Liver (tissue), 9 donors: ENCODE data around the gene SLC6A18. TPM values are rescaled to one million over a fixed set of nuclear protein-coding genes. Genes with fewer than 3 reads are reported as not detected.

ENCODE experiments used
- DNase-seq: peaks from one replicate; pipeline ENCODE4 v3.0.0-alpha.2; 2017; ENCODE audit warnings: low spot score
- H3K27ac ChIP-seq, 2 donors: one replicate each; pipeline ENCODE4 v1.7.0; 2013; ENCODE audit warnings: inconsistent platforms in 2 of 2, low read length in 2 of 2, control low read depth in 1 of 2, low read depth in 1 of 2, mild to moderate bottlenecking in 1 of 2
- H3K27me3 ChIP-seq, 4 donors: one replicate each; pipeline versions ENCODE4 v1.6.1 to v1.7.0; 2013; ENCODE audit warnings: low read length in 3 of 4, inconsistent platforms in 1 of 4, mild to moderate bottlenecking in 1 of 4, moderate library complexity in 1 of 4; ENCODE audit not compliant: control insufficient read depth in 4 of 4, insufficient read depth in 4 of 4
- H3K36me3 ChIP-seq, 4 donors: one replicate each; pipeline versions ENCODE4 v1.6.1 to v1.7.0; 2013; ENCODE audit warnings: low read length in 3 of 4, mild to moderate bottlenecking in 3 of 4, low read depth in 1 of 4, moderate library complexity in 1 of 4; ENCODE audit not compliant: control insufficient read depth in 4 of 4, insufficient read depth in 3 of 4
- H3K4me1 ChIP-seq, 4 donors: one replicate each; pipeline versions ENCODE4 v1.6.1 to v1.7.0; 2013; ENCODE audit warnings: low read length in 3 of 4, mild to moderate bottlenecking in 3 of 4, moderate library complexity in 1 of 4; ENCODE audit not compliant: control insufficient read depth in 4 of 4, insufficient read depth in 4 of 4
- H3K4me3 ChIP-seq, 3 donors: one replicate each; pipeline versions ENCODE4 v1.6.1 to v1.7.0; 2013; ENCODE audit warnings: low read length in 3 of 3, control low read depth in 1 of 3, low read depth in 1 of 3, mild to moderate bottlenecking in 1 of 3
- H3K9ac ChIP-seq, 2 donors: one replicate each; pipeline ENCODE4 v1.7.0; 2013; ENCODE audit warnings: low read length in 2 of 2, mild to moderate bottlenecking in 2 of 2, moderate library complexity in 2 of 2, control low read depth in 1 of 2, low read depth in 1 of 2
- H3K9me3 ChIP-seq, 4 donors: one replicate each; pipeline versions ENCODE4 v1.6.1 to v1.7.0; 2013; ENCODE audit warnings: low read length in 3 of 4; ENCODE audit not compliant: control insufficient read depth in 4 of 4
- ATF3 ChIP-seq: IDR thresholded peaks from 2 replicates; pipeline ENCODE4 v1.6.1; 2016; ENCODE audit warnings: antibody characterized with exemption
- CTCF ChIP-seq: fragments of 150-350 bp; IDR thresholded peaks from 2 replicates; pipeline ENCODE4 v1.5.1; 2017; ENCODE audit warnings: improper control_type of control experiment, low read depth, low read length; ENCODE audit not compliant: missing input control
- EGR1 ChIP-seq, 2 donors: IDR thresholded peaks; 2 replicates each; pipeline ENCODE4 v1.6.1; 2016 to 2018; ENCODE audit warnings: antibody characterized with exemption in 2 of 2, low read depth in 2 of 2
- FOXA1 ChIP-seq: IDR thresholded peaks from 2 replicates; pipeline ENCODE4 v1.6.1; 2016; ENCODE audit warnings: antibody characterized with exemption
- GABPA ChIP-seq, 2 donors: IDR thresholded peaks in 1 of 2; conservative IDR thresholded peaks in 1 of 2; 2 replicates each; pipeline ENCODE4 v1.6.1; 2016; ENCODE audit warnings: antibody characterized with exemption in 2 of 2, mild to moderate bottlenecking in 1 of 2, moderate library complexity in 1 of 2
- HNF4A ChIP-seq, 2 donors: conservative IDR thresholded peaks; 2 replicates each; pipeline ENCODE4 v1.6.1; 2016; ENCODE audit warnings: antibody characterized with exemption in 2 of 2, mild to moderate bottlenecking in 2 of 2
- HNF4G ChIP-seq: IDR thresholded peaks from 2 replicates; pipeline ENCODE4 v1.6.1; 2016; ENCODE audit warnings: antibody characterized with exemption
- JUND ChIP-seq, 2 donors: IDR thresholded peaks; 2 replicates each; pipeline ENCODE4 v1.6.1; 2016; ENCODE audit warnings: antibody characterized with exemption in 2 of 2
- MAX ChIP-seq: IDR thresholded peaks from 2 replicates; pipeline ENCODE4 v1.6.1; 2016; ENCODE audit warnings: antibody characterized with exemption
- NR2F2 ChIP-seq: IDR thresholded peaks from 2 replicates; pipeline ENCODE4 v1.6.1; 2016; ENCODE audit warnings: antibody characterized with exemption
- RAD21 ChIP-seq, 2 donors: IDR thresholded peaks; 2 replicates each; pipeline ENCODE4 v1.6.1; 2016; ENCODE audit warnings: antibody characterized with exemption in 2 of 2, mild to moderate bottlenecking in 2 of 2
- REST ChIP-seq: IDR thresholded peaks from 2 replicates; pipeline ENCODE4 v1.6.1; 2016; ENCODE audit warnings: antibody characterized with exemption, mild to moderate bottlenecking
- RXRA ChIP-seq, 2 donors: IDR thresholded peaks; 2 replicates each; pipeline ENCODE4 v1.6.1; 2017 to 2018; ENCODE audit warnings: antibody characterized with exemption in 2 of 2, mild to moderate bottlenecking in 1 of 2
- SP1 ChIP-seq: IDR thresholded peaks from 2 replicates; pipeline ENCODE4 v1.6.1; 2018; ENCODE audit warnings: antibody characterized with exemption, mild to moderate bottlenecking
- TAF1 ChIP-seq: conservative IDR thresholded peaks from 2 replicates; pipeline ENCODE4 v1.6.1; 2016; ENCODE audit warnings: antibody characterized with exemption, mild to moderate bottlenecking
- YY1 ChIP-seq: IDR thresholded peaks from 2 replicates; pipeline ENCODE4 v1.6.1; 2016; ENCODE audit warnings: antibody characterized with exemption, mild to moderate bottlenecking
- ZBTB33 ChIP-seq: IDR thresholded peaks from 2 replicates; pipeline ENCODE4 v1.6.1; 2016; ENCODE audit warnings: antibody characterized with exemption
- WGBS: extraction: QIAGEN DNeasy Blood & Tissue Kit; methylation state at CpG from one replicate; pipeline ENCODE4 v1.1.7; 2013; 5-methylcytosine and 5-hydroxymethylcytosine counted together
- polyA plus RNA-seq, 2 donors: library from polyadenylated mRNA; stranded (reverse) in 1 of 2; unstranded in 1 of 2; fragments of 200-250 nt in 1 of 2; fragments of >200 nt in 1 of 2; fragmentation: Nextera tagmentation in 1 of 2; extraction: Ambion mirVana in 1 of 2; gene quantifications; one replicate each; pipeline versions ENCODE4 v1.2.1 to v1.2.3, GENCODE V29; 2013 to 2015
- total RNA-seq, 2 donors: library from RNA; depleted of rRNA; stranded (reverse); fragments of >200 nt; gene quantifications; one replicate each; pipeline ENCODE4 v1.2.3, GENCODE V29; 2014
- donor health status: healthy.
- donor health status: healthy.
- donor health status: healthy.
- donor health status: healthy.
- donor health status: healthy.

SLC6A18 gene
- total and polyA plus RNA-seq, 4 donors = not detected

GRCh38 chr5:1291611-1292080 is 66.5 kb downstream of the SLC6A18 start:
- WGBS = 77% methylated on average over 24 of the region's 24 CpGs
- H3K4me1 ChIP-seq = peaks cover 2 to 8% (median 6%) of the 10 kb centered on the region in 4 donors
- no peaks in the 10 kb centered on the region for H3K9me3 ChIP-seq
- no peak for DNase-seq
- no peak overlapping the region for H3K4me3 ChIP-seq
- no peak overlapping the region for H3K27ac ChIP-seq
- peaks cover 0 to 16% (median 0%) of the 10 kb centered on the region in 4 donors for H3K27me3 ChIP-seq
- H3K36me3 ChIP-seq = no peaks in the 10 kb centered on the region
- no peak overlapping the region for H3K9ac ChIP-seq
- no peak for TF ChIP-seq TAF1
- TF ChIP-seq GABPA (IDR thresholded peaks at IDR 0.05 in 1 of 2, conservative IDR thresholded peaks at IDR 0.05 in 1 of 2) = no peak
- TF ChIP-seq MAX = no peak
- TF ChIP-seq JUND (IDR thresholded peaks at IDR 0.05) = no peak
- TF ChIP-seq REST = no peak
- TF ChIP-seq ZBTB33 = no peak
- no peak for TF ChIP-seq NR2F2
- TF ChIP-seq FOXA1 = no peak
- no peak for TF ChIP-seq EGR1 (IDR thresholded peaks at IDR 0.05; ENCODE audit: low read depth in 2 of 2)
- no peak for TF ChIP-seq HNF4G
- no peak for TF ChIP-seq RXRA (IDR thresholded peaks at IDR 0.05)
- no peak for TF ChIP-seq YY1
- TF ChIP-seq CTCF = no peak
- no peak for TF ChIP-seq SP1
- no peak for TF ChIP-seq HNF4A (conservative IDR thresholded peaks at IDR 0.05)
- TF ChIP-seq ATF3 = no peak
- no peak for TF ChIP-seq RAD21 (IDR thresholded peaks at IDR 0.05)
